ENCODE data around the gene HDAC4. TPM values are rescaled to one million over a fixed set of nuclear protein-coding genes. Genes with fewer than 3 reads are reported as not detected.

HDAC4 gene
- total and polyA plus RNA-seq, 2 of the 8 experiments (the other 6 are each of a cell fraction or from before 2014, with no cell fraction given), result 15.4 to 31.5 TPM

- TF ChIP-seq EP300 (IDR thresholded peaks at IDR 0.05; ENCODE audit: borderline replicate concordance in 1 of 2, low read depth in 2 of 2, low read length in 2 of 2) (peak; percentile 15 to 57; a peak in 2 of 3 replicates), POLR2A (IDR thresholded peaks at IDR 0.05; ENCODE audit: control extremely low read depth in 1 of 2, low read depth in 2 of 2, low read length in 2 of 2) (peak in 1 of 2 experiments; percentile 56; a peak in 1 of 3 replicates), KDM1A (IDR thresholded peaks at IDR 0.05; ENCODE audit: borderline replicate concordance, low read length) (peak; percentile 41; the same call in 1 of the 2 replicates), SIN3A (conservative IDR thresholded peaks at IDR 0.05 in 1 of 2, IDR thresholded peaks at IDR 0.05 in 1 of 2; ENCODE audit: low read depth in 1 of 2, low read length in 2 of 2) (0 out of 4 replicates have a peak, but pooled peaks of 1 of the 2 experiments have one; percentile 36), TAF7 (optimal IDR thresholded peaks at IDR 0.05; ENCODE audit: borderline replicate concordance, low read depth, low read length) (peak; percentile 43), SP4 (IDR thresholded peaks at IDR 0.05; ENCODE audit: low read length) (0 out of 2 replicates have a peak, but pooled peaks have one; percentile 40), RAD21 (IDR thresholded peaks at IDR 0.05 in 1 of 2, conservative IDR thresholded peaks at IDR 0.05 in 1 of 2; ENCODE audit: low read depth in 2 of 2, low read length in 2 of 2) (peak in 1 of 2 experiments; percentile 5; a peak in 1 of 4 replicates), CBX8 (IDR thresholded peaks at IDR 0.05; ENCODE audit: borderline replicate concordance, low read depth, low read length) (no peak), HDAC2 (IDR thresholded peaks at IDR 0.05; ENCODE audit: borderline replicate concordance in 1 of 2, low read depth in 2 of 2, low read length in 2 of 2) (peak in 1 of 2 experiments; percentile 78; a peak in 1 of 4 replicates), TAF1 (IDR thresholded peaks at IDR 0.05; ENCODE audit: low read depth, low read length) (peak; percentile 66), TCF12 (IDR thresholded peaks at IDR 0.05; ENCODE audit: low read depth, low read length) (0 out of 2 replicates have a peak, but pooled peaks have one; percentile 67), ZNF274 (IDR thresholded peaks at IDR 0.05; ENCODE audit: borderline replicate concordance, extremely low read depth, low read length) (no peak), JUND (IDR thresholded peaks at IDR 0.05; ENCODE audit: low read length) (peak; percentile 17; the same call in 1 of the 2 replicates)
- TF ChIP-seq, protein P1, sequence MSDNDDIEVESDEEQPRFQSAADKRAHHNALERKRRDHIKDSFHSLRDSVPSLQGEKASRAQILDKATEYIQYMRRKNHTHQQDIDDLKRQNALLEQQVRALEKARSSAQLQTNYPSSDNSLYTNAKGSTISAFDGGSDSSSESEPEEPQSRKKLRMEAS (IDR thresholded peaks at IDR 0.05), result peak; percentile 72
Measured at GRCh38 chr2:239291475-239292350, 109.1 kb downstream of the HDAC4 start (continued).

Measured in H1 (cell line).